Activated naive CD8-positive, alpha-beta T cell treated with anti-CD3 and anti-CD28 coated beads, Interleukin-2, amount 50 U/mL, for 24 hours (primary cell): ENCODE results near the gene SKI.

Source experiments
- ATAC-seq: fragments of 150-1000 bp; cut with Tn5 transposase; one replicate; pipeline ENCODE4 v1.10.0; 2021
- DNase-seq: peaks from one replicate; pipeline ENCODE4 v3.0.0; 2021
- H3K27ac Mint-ChIP-seq: one replicate; pipeline ENCODE4 v1.8.0; 2021; ENCODE audit warnings: mild to moderate bottlenecking, mixed read lengths
- H3K27me3 Mint-ChIP-seq: one replicate; pipeline ENCODE4 v1.8.0; 2021; ENCODE audit warnings: mixed read lengths
- H3K36me3 Mint-ChIP-seq: one replicate; pipeline ENCODE4 v1.8.0; 2021; ENCODE audit warnings: low read depth, mixed read lengths
- H3K4me1 Mint-ChIP-seq: one replicate; pipeline ENCODE4 v1.8.0; 2021; ENCODE audit warnings: mixed read lengths
- H3K4me3 Mint-ChIP-seq: one replicate; pipeline ENCODE4 v1.8.0; 2021; ENCODE audit warnings: mild to moderate bottlenecking, moderate library complexity, mixed read lengths
- H3K9me3 Mint-ChIP-seq: one replicate; pipeline ENCODE4 v1.8.0; 2021; ENCODE audit warnings: mixed read lengths

SKI gene

DNA sequence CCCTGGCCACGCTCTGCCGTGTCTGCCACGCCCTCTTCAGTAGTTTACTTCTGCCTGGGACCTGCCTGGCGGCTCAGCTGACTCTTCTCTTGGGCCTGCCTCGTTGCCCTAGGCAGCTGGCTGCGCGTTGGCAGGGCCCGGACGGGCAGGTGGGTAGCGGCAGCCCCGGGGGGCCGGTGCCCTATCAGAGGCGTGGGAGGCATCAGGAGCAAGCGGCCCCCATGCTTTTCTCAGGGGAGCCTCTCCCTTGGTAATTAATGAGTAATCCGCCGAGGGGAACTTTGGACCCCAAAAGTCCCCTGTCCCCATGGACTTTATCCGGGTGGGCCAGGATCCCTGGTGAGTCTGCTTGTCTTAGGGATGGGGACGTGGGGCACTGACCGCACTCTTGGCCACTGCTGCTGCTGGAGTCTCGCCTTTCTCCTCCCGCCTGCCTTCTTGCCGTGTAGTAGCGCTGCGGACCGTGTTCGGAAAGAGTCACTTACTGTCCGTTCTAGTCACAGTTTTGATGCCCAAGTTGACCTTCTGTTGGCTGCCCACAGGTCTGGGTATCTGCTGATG is 22.7 kb downstream of the SKI start:
- H3K27me3 Mint-ChIP-seq, result no peaks in the 10 kb centered on the region
- H3K9me3 Mint-ChIP-seq, result no peaks in the 10 kb centered on the region
- peaks cover 72% of the 10 kb centered on the region for H3K4me1 Mint-ChIP-seq
- DNase-seq, result no peak
- ATAC-seq, result no peak
- no peak overlapping the region for H3K4me3 Mint-ChIP-seq
- no peak overlapping the region for H3K27ac Mint-ChIP-seq
- H3K36me3 Mint-ChIP-seq, result peaks cover 11% of the 10 kb centered on the region

DNA sequence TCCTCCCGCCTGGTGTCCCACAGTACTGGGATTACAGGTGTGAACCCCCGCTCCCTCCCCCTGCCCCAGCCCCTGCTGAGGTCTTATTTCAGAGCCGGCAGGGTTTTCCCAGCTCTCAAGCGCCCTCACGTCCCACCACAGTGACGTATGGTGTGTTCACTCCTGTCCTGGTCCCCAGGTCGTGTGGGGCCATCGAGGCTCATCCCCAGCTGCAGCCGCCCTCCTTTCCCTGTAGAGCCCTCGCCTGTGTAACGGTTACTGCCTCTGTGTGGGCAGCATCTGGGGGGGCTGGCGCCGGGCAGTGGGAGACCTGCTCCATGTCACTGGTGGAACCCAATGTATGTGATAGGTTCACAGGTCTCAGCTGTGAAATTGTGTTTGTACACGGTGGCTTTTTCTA is 23.2 kb downstream of the SKI start:
- peaks cover 66% of the 10 kb centered on the region for H3K4me1 Mint-ChIP-seq
- DNase-seq (no peak), ATAC-seq (no peak)
- H3K36me3 Mint-ChIP-seq, result peaks cover 11% of the 10 kb centered on the region
- H3K9me3 Mint-ChIP-seq, result no peaks in the 10 kb centered on the region
- no peak overlapping the region for H3K4me3 Mint-ChIP-seq
- peak overlapping the region; percentile 39 for H3K27ac Mint-ChIP-seq
- no peaks in the 10 kb centered on the region for H3K27me3 Mint-ChIP-seq

DNA sequence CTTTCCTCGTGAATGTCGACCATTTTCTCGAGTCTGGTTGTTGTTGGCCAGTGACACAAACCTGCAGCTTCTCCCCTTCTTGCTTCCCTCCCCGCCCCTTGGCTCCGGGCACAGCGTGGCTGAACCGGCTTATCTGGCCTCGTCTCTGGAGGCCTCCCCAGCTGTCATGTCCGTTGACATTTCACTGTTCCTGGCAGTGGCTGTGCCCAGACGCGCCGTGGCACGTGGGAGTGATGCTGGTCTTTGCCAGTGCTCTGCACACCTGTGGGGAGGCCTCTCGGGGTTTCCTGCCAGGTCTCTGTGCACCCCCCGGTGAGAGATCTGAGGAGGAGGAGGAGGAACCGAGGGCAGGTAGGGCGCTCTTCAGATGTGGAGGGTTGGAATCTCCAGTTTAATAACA is 23.7 kb downstream of the SKI start:
- no peak for DNase-seq

DNA sequence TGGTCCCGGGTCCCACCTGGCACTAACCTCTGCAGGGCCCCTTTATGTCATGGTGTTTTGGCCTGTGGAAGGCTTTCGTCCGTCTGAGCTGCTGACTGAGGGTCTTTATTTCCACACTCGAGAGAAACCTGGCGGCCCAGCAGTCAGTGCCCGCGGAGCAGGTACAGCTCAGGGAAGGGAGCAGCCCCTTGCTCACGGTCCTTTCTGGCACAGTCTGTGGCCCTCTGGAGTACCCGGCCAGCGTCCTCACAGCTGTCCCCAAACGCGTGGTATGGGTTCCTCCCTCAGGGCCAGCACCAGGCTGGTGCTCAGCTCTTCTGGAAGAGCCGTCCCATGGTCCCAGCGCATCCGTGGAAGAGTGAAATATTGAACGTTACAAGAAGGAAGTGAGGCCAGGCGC is 24.3 kb downstream of the SKI start:
- H3K36me3 Mint-ChIP-seq, result peaks cover 11% of the 10 kb centered on the region

More for the DNA sequence above, 23.7 kb downstream of the SKI start:
- no peaks in the 10 kb centered on the region for H3K27me3 Mint-ChIP-seq
- peaks cover 11% of the 10 kb centered on the region for H3K36me3 Mint-ChIP-seq
- peaks cover 62% of the 10 kb centered on the region for H3K4me1 Mint-ChIP-seq
- no peak overlapping the region for H3K4me3 Mint-ChIP-seq
- peak overlapping the region; percentile 39 for H3K27ac Mint-ChIP-seq
- H3K9me3 Mint-ChIP-seq, result no peaks in the 10 kb centered on the region
- no peak for ATAC-seq

DNA sequence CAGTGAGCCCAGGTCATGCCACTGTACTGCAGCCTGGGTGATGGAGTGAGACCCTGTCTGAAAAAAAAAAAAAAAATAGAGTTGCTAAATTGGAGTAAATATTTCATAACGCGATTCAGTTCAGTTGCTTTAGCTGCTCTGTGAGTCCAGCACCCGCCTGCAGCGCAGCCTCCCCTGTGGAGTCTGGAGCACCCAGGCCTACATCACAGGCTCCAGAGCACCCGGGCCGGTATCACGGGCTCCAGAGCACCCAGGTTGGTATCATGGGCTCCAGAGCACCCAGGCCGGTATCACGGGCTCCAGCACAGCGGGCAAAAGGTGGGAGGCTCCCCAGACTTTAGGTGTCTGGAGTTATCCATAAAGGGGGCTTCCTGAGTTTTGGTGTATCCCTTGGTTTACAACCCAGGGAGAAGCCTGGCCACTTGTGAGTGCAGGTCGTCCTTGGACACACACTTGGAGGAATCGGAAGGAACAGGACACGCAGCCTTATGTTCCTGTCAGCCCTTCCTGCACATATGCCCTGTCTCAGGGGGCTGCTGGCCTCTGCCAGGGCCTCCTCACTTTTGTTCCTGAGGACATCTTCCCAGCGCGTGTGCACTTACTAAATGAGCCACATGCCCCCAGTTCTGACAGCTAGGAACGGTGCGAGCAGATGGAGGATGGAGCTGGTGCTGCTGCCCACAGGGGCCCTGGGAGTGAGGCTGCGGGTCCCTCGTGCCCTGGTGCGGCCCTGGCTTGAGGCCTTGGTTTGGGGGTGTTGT is 25.1 kb downstream of the SKI start:
- DNase-seq (no peak), ATAC-seq (no peak)
- H3K36me3 Mint-ChIP-seq, result peaks cover 11% of the 10 kb centered on the region
- no peaks in the 10 kb centered on the region for H3K9me3 Mint-ChIP-seq
- no peaks in the 10 kb centered on the region for H3K27me3 Mint-ChIP-seq
- peaks cover 57% of the 10 kb centered on the region for H3K4me1 Mint-ChIP-seq
- H3K27ac Mint-ChIP-seq, result no peak overlapping the region
- no peak overlapping the region for H3K4me3 Mint-ChIP-seq

More for the DNA sequence above, 24.3 kb downstream of the SKI start:
- Mint-ChIP-seq H3K27me3 (no peaks in the 10 kb centered on the region), H3K27ac (no peak overlapping the region), H3K4me1 (peaks cover 55% of the 10 kb centered on the region), H3K9me3 (no peaks in the 10 kb centered on the region), H3K4me3 (no peak overlapping the region)
- ATAC-seq (no peak), DNase-seq (no peak)

DNA sequence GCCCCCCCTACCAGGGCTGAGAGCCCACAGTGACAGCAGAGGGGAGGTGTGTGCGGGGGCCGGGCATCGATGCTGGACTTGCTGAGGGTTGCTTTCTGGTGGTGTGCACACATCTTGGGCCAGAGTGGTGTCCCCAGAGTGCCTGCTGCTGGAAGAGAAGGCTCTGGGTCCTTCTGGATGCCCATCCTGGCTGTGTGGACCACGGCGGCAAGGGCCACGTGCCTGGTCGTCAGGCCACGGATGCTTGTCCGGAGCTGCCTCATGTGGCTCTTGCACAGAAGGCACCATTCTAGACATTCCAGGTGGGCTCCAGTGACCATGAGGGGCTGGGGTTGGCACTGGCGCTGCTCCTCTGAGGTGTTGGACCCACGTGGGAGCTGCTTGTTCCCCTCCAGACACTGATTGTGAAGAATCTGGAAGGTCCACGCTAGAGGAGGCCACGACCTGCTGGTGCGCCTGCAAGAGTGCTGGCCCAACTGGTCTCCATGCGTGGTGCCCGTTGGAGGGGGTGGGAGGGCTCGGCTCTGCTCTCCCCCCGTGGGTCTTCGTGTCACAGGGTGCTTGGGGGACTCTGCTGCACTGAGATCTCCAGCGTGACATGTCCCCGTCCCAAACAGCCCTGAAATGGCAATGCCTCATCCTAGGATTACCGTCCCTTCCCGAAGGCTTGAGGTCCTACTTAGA is 25.8 kb downstream of the SKI start:
- Mint-ChIP-seq H3K4me1 (peaks cover 58% of the 10 kb centered on the region), H3K27ac (no peak overlapping the region)
- no peak for ATAC-seq

DNA sequence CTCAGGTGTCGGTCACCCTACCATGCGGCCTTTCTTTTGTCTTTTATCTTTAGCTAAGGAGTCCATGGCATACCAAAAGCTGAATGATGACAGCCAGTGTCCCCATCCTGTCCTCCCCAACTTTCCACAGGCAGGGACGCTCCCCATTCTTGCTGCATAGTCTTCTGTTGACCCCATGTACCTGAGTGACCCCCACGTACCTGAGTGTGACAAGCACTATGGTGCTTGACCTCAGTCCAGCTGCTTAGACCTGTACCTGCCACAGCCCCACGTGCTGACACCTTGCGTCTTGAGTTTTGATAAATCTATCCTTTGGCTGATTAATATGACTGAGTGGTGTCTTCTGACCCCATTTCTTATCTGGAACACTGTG is 26.9 kb downstream of the SKI start:
- Mint-ChIP-seq H3K27ac (no peak overlapping the region), H3K27me3 (no peaks in the 10 kb centered on the region), H3K4me1 (peaks cover 62% of the 10 kb centered on the region), H3K9me3 (no peaks in the 10 kb centered on the region), H3K36me3 (peaks cover 11% of the 10 kb centered on the region), H3K4me3 (no peak overlapping the region)
- ATAC-seq (no peak), DNase-seq (no peak)

More for the DNA sequence above, 25.8 kb downstream of the SKI start:
- H3K4me3 Mint-ChIP-seq, result no peak overlapping the region
- no peak for DNase-seq
- no peaks in the 10 kb centered on the region for H3K27me3 Mint-ChIP-seq
- H3K36me3 Mint-ChIP-seq, result peaks cover 11% of the 10 kb centered on the region
- no peaks in the 10 kb centered on the region for H3K9me3 Mint-ChIP-seq

DNA sequence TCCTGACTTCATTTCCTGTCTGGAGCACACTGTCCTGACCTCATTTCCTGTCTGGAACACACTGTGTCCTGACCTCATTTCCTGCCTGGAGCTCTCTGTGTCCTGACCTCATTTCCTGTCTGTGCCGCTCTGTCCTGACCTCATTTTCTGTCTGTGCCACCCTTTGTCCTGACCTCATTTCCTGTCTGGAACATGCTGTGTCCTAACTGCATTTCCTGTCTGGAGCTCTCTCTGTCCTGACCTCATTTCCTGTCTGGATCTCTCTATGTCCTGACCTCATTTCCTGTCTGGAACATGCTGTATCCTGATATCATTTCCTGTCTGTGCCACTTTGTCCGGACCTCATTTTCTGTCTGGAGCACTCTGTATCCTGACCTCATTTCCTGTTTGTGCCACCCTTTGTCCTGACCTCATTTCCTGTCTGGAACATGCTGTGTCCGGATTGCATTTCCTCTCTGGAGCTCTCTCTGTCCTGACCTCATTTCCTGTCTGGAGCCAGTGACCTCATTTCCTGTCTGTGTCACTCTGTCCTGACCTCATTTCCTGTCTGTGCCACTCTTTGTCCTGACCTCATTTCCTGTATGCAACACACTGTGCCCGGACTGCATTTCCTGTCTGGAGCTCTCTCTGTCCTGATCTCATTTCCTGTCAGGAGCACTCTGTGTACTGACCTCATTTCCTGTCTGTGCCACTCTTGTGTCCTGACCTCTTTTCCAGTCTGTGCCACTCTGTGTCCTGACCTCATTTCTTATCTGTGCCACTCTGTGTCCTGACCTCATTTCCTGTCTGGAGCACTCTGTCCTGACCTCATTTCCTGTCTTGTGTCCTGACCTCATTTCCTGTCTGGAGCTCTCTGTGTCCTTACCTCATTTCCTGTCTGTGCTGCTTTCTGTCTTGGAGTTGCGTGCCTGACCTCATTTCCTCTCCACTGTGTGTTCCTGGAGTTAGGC is 27.6 kb downstream of the SKI start:
- H3K4me3 Mint-ChIP-seq, result no peak overlapping the region
- H3K27me3 Mint-ChIP-seq, result no peaks in the 10 kb centered on the region
- DNase-seq (peak; percentile 68), ATAC-seq (peak; percentile 64)
- H3K27ac Mint-ChIP-seq, result no peak overlapping the region
- H3K4me1 Mint-ChIP-seq, result peaks cover 59% of the 10 kb centered on the region
- no peaks in the 10 kb centered on the region for H3K9me3 Mint-ChIP-seq
- H3K36me3 Mint-ChIP-seq, result peaks cover 11% of the 10 kb centered on the region

DNA sequence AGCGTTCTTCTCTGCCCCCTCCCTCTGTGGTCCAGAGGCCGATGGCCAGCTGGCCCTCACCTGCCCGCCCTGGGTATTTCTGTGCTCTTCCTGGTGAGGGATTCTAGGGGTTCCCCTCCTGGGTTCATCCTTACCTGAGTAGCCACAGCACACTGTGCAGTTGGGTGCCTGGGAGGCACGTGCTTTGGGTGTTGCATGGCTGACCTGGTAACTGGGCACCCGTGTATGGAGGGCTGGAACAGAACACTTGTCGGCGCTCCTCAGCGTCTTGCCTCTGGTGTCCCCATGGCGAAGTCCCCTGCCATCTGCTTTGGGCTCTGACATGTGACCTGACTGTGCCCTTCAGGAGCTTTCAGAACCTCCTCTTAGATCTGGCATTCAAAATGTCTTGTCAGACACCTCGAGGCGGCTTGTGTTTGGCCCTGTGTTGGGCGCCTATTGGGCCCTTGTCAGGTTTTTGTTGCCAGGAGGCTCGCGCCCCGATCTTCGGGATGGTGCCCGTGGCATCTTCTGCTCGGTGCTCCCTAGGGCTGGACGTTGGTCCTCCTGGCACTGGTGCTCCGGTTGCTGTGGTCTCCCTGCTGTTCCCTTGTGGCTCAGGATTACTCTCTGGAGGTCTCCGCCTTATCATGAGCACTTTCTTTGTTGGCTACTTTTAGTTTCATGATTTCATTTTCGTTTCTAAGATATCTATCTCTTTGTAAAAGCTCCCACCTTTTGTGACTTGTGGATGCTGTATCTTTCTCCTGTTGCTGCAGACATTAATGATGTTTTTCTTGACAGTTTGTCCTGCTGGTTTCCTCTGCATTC is 28.5 kb downstream of the SKI start:
- Mint-ChIP-seq H3K4me1 (peaks cover 59% of the 10 kb centered on the region), H3K27ac (peak overlapping the region; percentile 67), H3K36me3 (peaks cover 11% of the 10 kb centered on the region), H3K27me3 (no peaks in the 10 kb centered on the region), H3K9me3 (no peaks in the 10 kb centered on the region), H3K4me3 (no peak overlapping the region)
- DNase-seq (no peak), ATAC-seq (no peak)

DNA sequence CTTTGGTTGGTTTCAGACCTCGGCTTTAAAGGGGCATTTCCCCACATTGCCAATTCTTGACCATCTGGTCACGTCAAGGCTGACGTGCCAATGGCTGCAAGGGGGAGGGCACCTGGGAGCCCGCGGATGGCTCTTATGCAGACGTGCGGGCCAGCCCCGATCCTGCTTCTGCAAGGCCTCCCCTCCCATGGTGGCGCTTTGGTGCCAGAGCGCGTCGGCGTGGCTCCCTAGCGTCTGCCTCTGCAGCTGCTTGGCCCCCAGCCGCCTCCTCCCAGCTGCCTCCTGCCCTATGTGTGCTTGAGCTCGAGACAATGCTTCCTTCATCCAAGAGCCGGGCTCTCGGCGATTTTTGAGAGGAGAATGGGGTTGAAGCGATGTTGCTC is 29.1 kb downstream of the SKI start:
- H3K27ac Mint-ChIP-seq, result peak overlapping the region; percentile 67
- H3K9me3 Mint-ChIP-seq, result no peaks in the 10 kb centered on the region
- ATAC-seq (no peak), DNase-seq (no peak)
- H3K4me3 Mint-ChIP-seq, result no peak overlapping the region
- H3K27me3 Mint-ChIP-seq, result no peaks in the 10 kb centered on the region
- peaks cover 11% of the 10 kb centered on the region for H3K36me3 Mint-ChIP-seq
- peaks cover 56% of the 10 kb centered on the region for H3K4me1 Mint-ChIP-seq

DNA sequence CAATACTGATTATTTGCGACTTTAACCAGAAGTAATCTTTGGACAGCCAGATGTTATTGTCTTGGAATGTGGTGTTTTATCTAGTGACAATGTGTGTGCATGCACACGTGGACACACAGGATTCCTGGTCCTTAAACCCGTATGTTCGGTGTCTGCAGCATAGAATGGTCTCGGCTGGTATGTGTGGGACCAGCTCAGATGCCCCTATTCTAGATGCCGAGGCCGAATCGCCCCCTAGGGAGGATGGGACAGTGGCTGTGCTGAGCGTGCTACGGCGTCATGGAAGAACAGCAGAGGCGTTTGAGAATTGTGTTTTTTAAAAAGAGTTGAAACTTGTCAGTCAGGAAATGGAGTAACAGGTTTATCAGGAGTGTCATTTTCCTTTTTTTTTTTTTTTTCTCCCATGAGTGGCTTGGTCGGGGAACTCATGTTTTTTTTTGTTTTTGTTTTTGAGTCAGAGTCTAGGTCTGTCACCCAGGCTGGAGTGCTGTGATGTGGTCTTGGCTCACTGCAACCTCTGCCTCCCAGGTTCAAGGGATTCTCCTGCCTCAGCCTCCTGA is 30.1 kb downstream of the SKI start:
- peak overlapping the region; percentile 32 for H3K4me3 Mint-ChIP-seq
- DNase-seq (no peak), ATAC-seq (no peak)
- peak overlapping the region; percentile 67 for H3K27ac Mint-ChIP-seq
- peaks cover 4% of the 10 kb centered on the region for H3K36me3 Mint-ChIP-seq
- peaks cover 49% of the 10 kb centered on the region for H3K4me1 Mint-ChIP-seq
- no peaks in the 10 kb centered on the region for H3K27me3 Mint-ChIP-seq
- H3K9me3 Mint-ChIP-seq, result no peaks in the 10 kb centered on the region

DNA sequence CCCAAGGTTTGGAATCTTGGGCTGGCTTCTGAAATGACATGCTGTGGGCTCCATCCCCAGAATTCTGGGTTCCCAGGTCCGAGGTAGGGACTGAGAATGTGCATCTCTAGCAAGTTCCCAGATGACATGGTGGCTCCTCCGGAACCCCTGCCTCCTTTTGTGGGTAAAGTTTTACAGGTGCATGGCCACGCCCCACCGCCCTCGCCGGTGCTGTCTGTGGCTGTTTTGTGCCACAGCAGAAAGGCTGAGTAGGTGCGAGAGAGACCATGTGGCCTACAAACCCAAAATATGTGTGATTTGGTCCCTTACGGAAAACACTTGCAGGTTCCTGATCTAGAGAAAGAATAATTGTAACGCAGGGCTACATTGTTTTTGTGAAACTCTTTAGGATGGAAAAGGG is 30.9 kb downstream of the SKI start:
- Mint-ChIP-seq H3K4me1 (peaks cover 53% of the 10 kb centered on the region), H3K27ac (peak overlapping the region; percentile 28), H3K36me3 (no peaks in the 10 kb centered on the region), H3K4me3 (peak overlapping the region; percentile 42), H3K9me3 (no peaks in the 10 kb centered on the region), H3K27me3 (no peaks in the 10 kb centered on the region)
- peak; percentile 69 for DNase-seq
- peak; percentile 56 for ATAC-seq

DNA sequence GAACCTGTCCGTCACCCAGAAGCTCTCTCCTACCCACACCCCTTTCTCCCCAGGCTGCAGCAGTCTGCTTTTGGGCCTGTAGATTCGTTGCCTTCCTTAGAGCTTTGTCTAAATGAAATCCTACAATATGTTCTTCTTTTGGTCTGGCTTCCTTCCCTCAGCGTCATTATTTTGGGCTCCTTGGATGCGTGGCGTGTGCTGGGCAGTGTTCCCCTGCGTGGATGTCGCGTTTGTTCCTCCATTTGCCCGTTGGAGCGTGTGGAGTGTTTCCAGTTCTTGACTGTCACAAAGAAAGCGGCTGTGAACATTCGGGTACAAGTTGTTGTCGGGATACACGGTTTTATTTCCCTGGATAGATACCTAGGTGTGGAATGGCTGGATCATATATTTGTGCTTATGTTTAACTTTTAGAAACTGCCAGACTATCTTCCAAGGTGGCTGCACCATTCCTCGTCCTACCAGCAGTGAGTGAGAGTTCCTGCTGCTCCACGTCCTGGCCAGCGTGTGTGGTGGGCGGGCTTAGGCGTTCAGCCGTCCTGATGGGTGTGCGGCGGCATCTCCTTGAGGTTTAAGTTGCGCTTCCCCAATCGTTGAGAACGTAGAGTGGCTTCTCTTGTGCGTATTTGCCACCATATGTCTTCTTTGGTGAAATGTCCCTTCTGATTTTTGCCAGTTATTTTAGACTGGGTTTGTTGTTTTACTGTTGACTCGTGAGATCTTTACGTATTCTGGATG is 31.7 kb downstream of the SKI start:
- peaks cover 50% of the 10 kb centered on the region for H3K4me1 Mint-ChIP-seq
- DNase-seq (no peak), ATAC-seq (no peak)
- H3K9me3 Mint-ChIP-seq, result no peaks in the 10 kb centered on the region
- no peaks in the 10 kb centered on the region for H3K36me3 Mint-ChIP-seq
- H3K27ac Mint-ChIP-seq, result peak overlapping the region; percentile 28
- H3K4me3 Mint-ChIP-seq, result no peak overlapping the region
- no peaks in the 10 kb centered on the region for H3K27me3 Mint-ChIP-seq
